ENCODE measurements around the gene FFAR1. TPM values are rescaled to one million over a fixed set of nuclear protein-coding genes. Genes with fewer than 3 reads are reported as not detected.

FFAR1 gene
- not detected in 2 replicates for total RNA-seq (2014; rRNA removed; shearing (Covaris generic))

- peak; percentile 23 for DNase-seq
Observed at GRCh38 chr19:35347171-35347929, at the start of gene FFAR1. TSS of gene FFAR1 (plus strand) at chr19:35347902. CDS start at chr19:35351552, 3,650 bp downstream.

GRCh38 chr19:35297922-35298321 lies 49.8 kb upstream of the FFAR1 start:
- peaks cover 1% of the 10 kb centered on the region; the same call in 1 of the 2 replicates for H3K27me3 ChIP-seq (ENCODE audit: control insufficient read depth, insufficient read depth, low read length)

More at GRCh38 chr19:35347171-35347929, at the start of gene FFAR1:
- H3K27me3 ChIP-seq (ENCODE audit: control insufficient read depth, insufficient read depth, low read length) = no peaks in the 10 kb centered on the region
- no peak within 1 kb of the TSS for H3K4me3 ChIP-seq (ENCODE audit: insufficient read depth, low read depth, low read length)
- no peaks in the 10 kb centered on the region for H3K36me3 ChIP-seq (replicated peaks; ENCODE audit: control insufficient read depth, insufficient read depth, low read length)

GRCh38 chr19:35298561-35298972 lies 49.1 kb upstream of the FFAR1 start:
- no peak for DNase-seq
- H3K36me3 ChIP-seq (replicated peaks; ENCODE audit: control insufficient read depth, insufficient read depth, low read length) = no peaks in the 10 kb centered on the region
- H3K4me3 ChIP-seq (ENCODE audit: insufficient read depth, low read depth, low read length) = no peak overlapping the region
- peaks cover 1% of the 10 kb centered on the region; the same call in 1 of the 2 replicates for H3K27me3 ChIP-seq (ENCODE audit: control insufficient read depth, insufficient read depth, low read length)

More at GRCh38 chr19:35297922-35298321, 49.8 kb upstream of the FFAR1 start:
- no peak for DNase-seq
- no peaks in the 10 kb centered on the region for H3K36me3 ChIP-seq (replicated peaks; ENCODE audit: control insufficient read depth, insufficient read depth, low read length)
- H3K4me3 ChIP-seq (ENCODE audit: insufficient read depth, low read depth, low read length) = no peak overlapping the region

GRCh38 chr19:35299523-35300338 lies 48.0 kb upstream of the FFAR1 start:
- peaks cover 1% of the 10 kb centered on the region; the same call in 1 of the 2 replicates for H3K27me3 ChIP-seq (ENCODE audit: control insufficient read depth, insufficient read depth, low read length)
- peak overlapping the region; percentile 17 for H3K4me3 ChIP-seq (ENCODE audit: insufficient read depth, low read depth, low read length)
- H3K36me3 ChIP-seq (replicated peaks; ENCODE audit: control insufficient read depth, insufficient read depth, low read length) = no peaks in the 10 kb centered on the region
- DNase-seq = peak; percentile 99

GRCh38 chr19:35300339-35300649 lies 47.4 kb upstream of the FFAR1 start:
- Histone ChIP-seq H3K4me3 (ENCODE audit: insufficient read depth, low read depth, low read length) (peak overlapping the region; percentile 17; the same call in 1 of the 2 replicates), H3K27me3 (ENCODE audit: control insufficient read depth, insufficient read depth, low read length) (peaks cover 1% of the 10 kb centered on the region; the same call in 1 of the 2 replicates), H3K36me3 (replicated peaks; ENCODE audit: control insufficient read depth, insufficient read depth, low read length) (no peaks in the 10 kb centered on the region)
- no peak for DNase-seq

- DNase-seq = no peak
- H3K4me3 ChIP-seq (ENCODE audit: insufficient read depth, low read depth, low read length) = no peak overlapping the region
- H3K27me3 ChIP-seq (ENCODE audit: control insufficient read depth, insufficient read depth, low read length) = peaks cover 1% of the 10 kb centered on the region; the same call in 1 of the 2 replicates
- H3K36me3 ChIP-seq (replicated peaks; ENCODE audit: control insufficient read depth, insufficient read depth, low read length) = no peaks in the 10 kb centered on the region
Observed at GRCh38 chr19:35301961-35302360, 45.7 kb upstream of the FFAR1 start.

GRCh38 chr19:35302446-35302845 lies 45.3 kb upstream of the FFAR1 start:
- Histone ChIP-seq H3K36me3 (replicated peaks; ENCODE audit: control insufficient read depth, insufficient read depth, low read length) (no peaks in the 10 kb centered on the region), H3K27me3 (ENCODE audit: control insufficient read depth, insufficient read depth, low read length) (peaks cover 1% of the 10 kb centered on the region; the same call in 1 of the 2 replicates), H3K4me3 (ENCODE audit: insufficient read depth, low read depth, low read length) (no peak overlapping the region)
- no peak for DNase-seq

- Histone ChIP-seq H3K27me3 (ENCODE audit: control insufficient read depth, insufficient read depth, low read length) (peaks cover 1% of the 10 kb centered on the region; the same call in 1 of the 2 replicates), H3K4me3 (ENCODE audit: insufficient read depth, low read depth, low read length) (no peak overlapping the region), H3K36me3 (replicated peaks; ENCODE audit: control insufficient read depth, insufficient read depth, low read length) (no peaks in the 10 kb centered on the region)
- no peak for DNase-seq
Observed at GRCh38 chr19:35303357-35303915, 44.3 kb upstream of the FFAR1 start.

GRCh38 chr19:35304036-35304435 lies 43.7 kb upstream of the FFAR1 start:
- no peak for DNase-seq
- Histone ChIP-seq H3K36me3 (replicated peaks; ENCODE audit: control insufficient read depth, insufficient read depth, low read length) (no peaks in the 10 kb centered on the region), H3K4me3 (ENCODE audit: insufficient read depth, low read depth, low read length) (no peak overlapping the region), H3K27me3 (ENCODE audit: control insufficient read depth, insufficient read depth, low read length) (peaks cover under 1% of the 10 kb centered on the region; the same call in 1 of the 2 replicates)

GRCh38 chr19:35305181-35305580 lies 42.5 kb upstream of the FFAR1 start:
- no peak overlapping the region for H3K4me3 ChIP-seq (ENCODE audit: insufficient read depth, low read depth, low read length)
- no peak for DNase-seq
- H3K36me3 ChIP-seq (replicated peaks; ENCODE audit: control insufficient read depth, insufficient read depth, low read length) = no peaks in the 10 kb centered on the region
- H3K27me3 ChIP-seq (ENCODE audit: control insufficient read depth, insufficient read depth, low read length) = no peaks in the 10 kb centered on the region; the same call in 1 of the 2 replicates

- Histone ChIP-seq H3K36me3 (replicated peaks; ENCODE audit: control insufficient read depth, insufficient read depth, low read length) (no peaks in the 10 kb centered on the region), H3K27me3 (ENCODE audit: control insufficient read depth, insufficient read depth, low read length) (no peaks in the 10 kb centered on the region), H3K4me3 (ENCODE audit: insufficient read depth, low read depth, low read length) (no peak overlapping the region)
- peak; percentile 85 for DNase-seq
Observed at GRCh38 chr19:35306473-35307246, 41.0 kb upstream of the FFAR1 start.

- no peaks in the 10 kb centered on the region for H3K27me3 ChIP-seq (ENCODE audit: control insufficient read depth, insufficient read depth, low read length)
- no peaks in the 10 kb centered on the region for H3K36me3 ChIP-seq (replicated peaks; ENCODE audit: control insufficient read depth, insufficient read depth, low read length)
- no peak for DNase-seq
- H3K4me3 ChIP-seq (ENCODE audit: insufficient read depth, low read depth, low read length) = no peak overlapping the region
Observed at GRCh38 chr19:35307931-35308330, 39.8 kb upstream of the FFAR1 start.

- H3K27me3 ChIP-seq (ENCODE audit: control insufficient read depth, insufficient read depth, low read length) = no peaks in the 10 kb centered on the region
- H3K36me3 ChIP-seq (replicated peaks; ENCODE audit: control insufficient read depth, insufficient read depth, low read length) = no peaks in the 10 kb centered on the region
- no peak overlapping the region for H3K4me3 ChIP-seq (ENCODE audit: insufficient read depth, low read depth, low read length)
- DNase-seq = no peak
Observed at GRCh38 chr19:35308910-35309309, 38.8 kb upstream of the FFAR1 start.
